GM13977 (cell line): Measurements from ENCODE around the gene CCSER1.

Source experiments
- DNase-seq: peaks from one replicate; pipeline ENCODE4 v3.0.0; 2012; ENCODE audit warnings: low spot score
- CTCF ChIP-seq: IDR thresholded peaks from 2 replicates; pipeline ENCODE4 v1.5.1; 2012; ENCODE audit warnings: mild to moderate bottlenecking, control low read depth; ENCODE audit not compliant: insufficient read depth; ENCODE audit errors: extremely low read depth, missing control alignments
- in situ Hi-C: fragments of 300-500 bp; cut with MboI; formaldehyde crosslinking; loops from one replicate; pipeline ENCODE4 v1.12.0; 2022; ENCODE audit warnings: low sequenced_read_pairs, low pct_unique_long_range_greater_than_20kb, mixed read lengths, inconsistent platforms; ENCODE audit not compliant: unreplicated experiment

The CCSER1 gene

GRCh38 chr4:91031761-91032160 is 904.6 kb downstream of the CCSER1 start:
- no peak for TF ChIP-seq CTCF
- DNase-seq, result no peak
- in situ Hi-C loops, result no loop called here

- in situ Hi-C loops, result no loop called here
- no peak for DNase-seq
- no peak for TF ChIP-seq CTCF
These were observed 905.7 kb downstream of the CCSER1 start for GRCh38 chr4:91032725-91033445.

DNA sequence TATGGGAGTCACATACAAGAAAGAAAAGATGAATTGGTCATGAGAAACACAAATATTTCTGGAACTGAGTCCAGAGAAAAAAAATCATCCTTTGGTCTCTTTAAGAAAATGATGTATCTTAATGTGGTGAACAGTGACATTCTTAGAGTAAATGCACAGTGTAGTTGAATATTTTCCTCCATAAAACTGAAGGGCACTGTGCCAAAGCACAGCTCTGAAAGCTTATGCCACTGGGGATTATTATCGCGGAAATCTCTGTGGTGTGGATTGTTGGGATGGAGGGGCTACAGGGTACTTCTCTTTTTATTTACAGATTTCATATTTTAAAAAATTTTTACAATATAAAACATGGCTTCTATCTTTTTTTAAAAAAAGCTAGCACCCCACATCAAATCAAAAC is 908.1 kb downstream of the CCSER1 start:
- in situ Hi-C loops, result no loop called here
- no peak for TF ChIP-seq CTCF
- no peak for DNase-seq

GRCh38 chr4:91037951-91038350 is 910.8 kb downstream of the CCSER1 start:
- no peak for TF ChIP-seq CTCF
- in situ Hi-C loops, result no loop called here
- no peak for DNase-seq

DNA sequence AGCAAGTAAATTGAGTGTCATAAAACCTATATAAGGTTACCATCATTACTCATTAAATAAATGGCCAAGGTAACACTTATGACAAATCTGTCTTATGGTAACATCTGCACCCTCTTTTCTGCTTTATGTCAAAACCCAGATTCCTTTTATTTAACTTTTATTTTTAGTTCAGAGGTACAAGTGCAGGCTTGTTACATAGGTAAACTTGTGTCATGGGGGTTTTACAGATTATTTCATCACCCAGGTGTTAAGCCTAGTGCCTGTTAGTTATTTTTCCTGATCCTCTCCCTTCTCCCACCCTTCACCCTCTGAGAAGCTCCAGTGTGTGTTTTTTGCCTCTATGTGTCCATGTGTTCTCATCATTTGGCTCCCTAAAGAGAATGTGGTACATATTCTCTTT is 930.7 kb downstream of the CCSER1 start:
- DNase-seq, result no peak
- in situ Hi-C loops, result no loop called here
- TF ChIP-seq CTCF, result no peak

GRCh38 chr4:91058345-91058744 is 931.2 kb downstream of the CCSER1 start:
- no peak for TF ChIP-seq CTCF
- DNase-seq, result no peak
- in situ Hi-C loops, result no loop called here
